Measurements from ENCODE around the gene CGNL1. TPM values are rescaled to one million over a fixed set of nuclear protein-coding genes. Genes with fewer than 3 reads are reported as not detected.

The CGNL1 gene
- polyA plus RNA-seq, 2 of the 4 experiments (the other 2 are of a cell fraction), result 1.4 to 1.8 TPM

- H3K9me3 ChIP-seq, result no peaks in the 10 kb centered on the region
- H3K27ac ChIP-seq, result peak overlapping the region in 1 of 2 experiments; percentile 8; a peak in 4 of 6 replicates
- no peak for DNase-seq (ENCODE audit: low read depth in 1 of 2, low spot score in 1 of 2)
- ATAC-seq, result no peak
- FAIRE-seq, result no peak
- 75% methylated on average over 6 of the region's 6 CpGs for WGBS (ENCODE audit: missing lambda C conversion rate)
- ChIA-PET CTCF (interaction anchor here (1.0 to 1.6 kb wide), 4 partner anchors 12 to 106 kb away, joined by 3 to 4 read pairs (median 4); partner anchors contain the start of gene CGNL1), POLR2A (no interaction called here)
- peaks cover 29% of the 10 kb centered on the region for H3K4me1 ChIP-seq
- H3K4me2 ChIP-seq, result no peak overlapping the region
- no peak overlapping the region for H3K4me3 ChIP-seq
- TF ChIP-seq POLR2AphosphoS2 (conservative IDR thresholded peaks at IDR 0.05; ENCODE audit: low read length) (no peak), CEBPB (IDR thresholded peaks at IDR 0.05) (no peak), GATA3 (IDR thresholded peaks at IDR 0.05; ENCODE audit: borderline replicate concordance) (no peak), BHLHE40 (IDR thresholded peaks at IDR 0.05; ENCODE audit: low read depth, low read length) (no peak), EHF (CRISPR knock-in tag; IDR thresholded peaks at IDR 0.05) (no peak), HDAC2 (IDR thresholded peaks at IDR 0.05) (no peak), TFCP2L1 (CRISPR knock-in tag; IDR thresholded peaks at IDR 0.05) (no peak), NR3C1 (IDR thresholded peaks at IDR 0.05) (no peak), HOXB13 (CRISPR knock-in tag; IDR thresholded peaks at IDR 0.05; ENCODE audit: low read depth) (no peak), SMC3 (IDR thresholded peaks at IDR 0.05) (no peak), TP53 (CRISPR knock-in tag; IDR thresholded peaks at IDR 0.05) (no peak), FOSB (CRISPR knock-in tag; IDR thresholded peaks at IDR 0.05) (no peak), POLR2A (IDR thresholded peaks at IDR 0.05; ENCODE audit: low read length) (no peak)
These were observed 45.2 kb downstream of the CGNL1 start for GRCh38 chr15:57421551-57421950.

GRCh38 chr15:57422113-57422754 is 45.9 kb downstream of the CGNL1 start:
- WGBS (ENCODE audit: missing lambda C conversion rate), result 44% methylated on average over 2 of the region's 2 CpGs
- POLR2A ChIA-PET, result no interaction called here
- Histone ChIP-seq H3K4me3 (no peak overlapping the region), H3K4me1 (peaks cover 36% of the 10 kb centered on the region), H3K27ac (peak overlapping the region; percentile 13 to 37; a peak in 3 of 6 replicates), H3K4me2 (peak overlapping the region; percentile 45), H3K9me3 (no peaks in the 10 kb centered on the region)
- TF ChIP-seq RCOR1 (IDR thresholded peaks at IDR 0.05; ENCODE audit: low read depth, low read length) (no peak), MAFK (IDR thresholded peaks at IDR 0.05; ENCODE audit: partially characterized antibody) (no peak), CEBPB (IDR thresholded peaks at IDR 0.05) (no peak), NPAS2 (CRISPR knock-in tag; IDR thresholded peaks at IDR 0.05; ENCODE audit: borderline replicate concordance) (no peak), CHD4 (IDR thresholded peaks at IDR 0.05; ENCODE audit: borderline replicate concordance) (no peak), HEYL (CRISPR knock-in tag; IDR thresholded peaks at IDR 0.05) (no peak), HDAC2 (IDR thresholded peaks at IDR 0.05) (no peak), MYC (IDR thresholded peaks at IDR 0.05; ENCODE audit: borderline replicate concordance, low read length) (no peak)
- FAIRE-seq (peak; percentile 63), DNase-seq (ENCODE audit: low read depth in 1 of 2, low spot score in 1 of 2) (no peak), ATAC-seq (peak in 1 of 2 experiments; percentile 31; a peak in 1 of 6 replicates)
- CTCF ChIA-PET, result interaction anchor here (1.2 to 1.7 kb wide), 2 partner anchors 17 to 82 kb away, joined by 3 to 6 read pairs; no protein-coding TSS in a partner anchor

GRCh38 chr15:57423599-57424140 is 47.4 kb downstream of the CGNL1 start:
- no peaks in the 10 kb centered on the region for H3K9me3 ChIP-seq
- DNase-seq (ENCODE audit: low read depth in 1 of 2, low spot score in 1 of 2) (no peak), FAIRE-seq (no peak), ATAC-seq (no peak)
- CTCF ChIA-PET, result interaction anchor here (0.7 to 1.7 kb wide), 3 partner anchors 37 to 83 kb away, joined by 3 to 6 read pairs (median 3); no protein-coding TSS in a partner anchor
- H3K4me2 ChIP-seq, result no peak overlapping the region
- WGBS (ENCODE audit: missing lambda C conversion rate), result 88% methylated on average over 15 of the region's 15 CpGs
- H3K4me3 ChIP-seq, result no peak overlapping the region
- POLR2A ChIA-PET, result no interaction called here
- TF ChIP-seq MAZ (IDR thresholded peaks at IDR 0.05; ENCODE audit: borderline replicate concordance, low read depth, low read length), result no peak
- TF ChIP-seq NFE2L2 (conservative IDR thresholded peaks at IDR 0.05; ENCODE audit: low read length), result no peak
- TF ChIP-seq NPAS2 (CRISPR knock-in tag; IDR thresholded peaks at IDR 0.05; ENCODE audit: borderline replicate concordance), result no peak
- TF ChIP-seq FOSB (CRISPR knock-in tag; IDR thresholded peaks at IDR 0.05), result no peak
- TF ChIP-seq ZC3H11A (IDR thresholded peaks at IDR 0.05), result no peak
- no peak overlapping the region for H3K27ac ChIP-seq
- peaks cover 49% of the 10 kb centered on the region for H3K4me1 ChIP-seq
